ENCODE results near the gene NDUFAF8.
"Not testable (repeated sequence)": the region's sequence is repeated elsewhere in the genome, so short reads cannot be mapped to it uniquely, and the experiment has no call there.

The NDUFAF8 gene

DNA sequence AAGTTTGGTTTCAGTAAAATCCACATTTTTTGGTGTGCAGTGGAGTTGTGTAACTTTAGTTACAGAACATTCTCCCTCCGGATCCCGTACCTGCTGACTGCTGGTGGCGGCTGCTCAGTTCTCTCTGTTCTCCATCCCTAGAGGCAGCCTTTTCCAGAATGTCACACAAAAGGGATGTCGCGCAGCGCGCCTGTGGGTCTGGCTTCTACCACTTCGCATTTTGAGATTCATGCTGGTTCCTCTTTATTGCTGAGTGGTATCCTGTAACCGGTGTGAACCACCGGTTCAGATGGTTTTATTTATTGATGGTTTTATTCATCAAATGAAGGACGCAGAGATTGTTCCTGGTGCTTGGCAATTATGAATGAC is 15.4 kb upstream of the NDUFAF8 start:
- DNase-seq = no peak

DNA sequence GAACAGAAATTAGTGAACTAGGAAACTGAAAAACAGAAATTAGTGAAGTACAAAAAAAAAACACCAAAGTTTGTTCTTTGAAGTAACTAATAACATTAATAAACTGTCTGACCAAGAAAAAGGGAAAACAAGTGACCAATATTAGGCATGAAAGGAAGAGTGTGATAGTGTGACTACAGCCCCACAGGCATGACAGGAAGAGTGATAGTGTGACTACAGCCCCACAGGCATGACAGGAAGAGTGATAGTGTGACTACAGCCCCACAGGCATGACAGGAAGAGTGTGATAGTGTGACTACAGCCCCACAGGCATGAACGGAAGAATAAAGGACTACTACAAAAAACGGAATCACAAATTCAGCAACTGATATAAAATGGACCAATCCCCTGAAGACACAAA is 11.5 kb upstream of the NDUFAF8 start:
- not testable (repeated sequence) for DNase-seq

DNA sequence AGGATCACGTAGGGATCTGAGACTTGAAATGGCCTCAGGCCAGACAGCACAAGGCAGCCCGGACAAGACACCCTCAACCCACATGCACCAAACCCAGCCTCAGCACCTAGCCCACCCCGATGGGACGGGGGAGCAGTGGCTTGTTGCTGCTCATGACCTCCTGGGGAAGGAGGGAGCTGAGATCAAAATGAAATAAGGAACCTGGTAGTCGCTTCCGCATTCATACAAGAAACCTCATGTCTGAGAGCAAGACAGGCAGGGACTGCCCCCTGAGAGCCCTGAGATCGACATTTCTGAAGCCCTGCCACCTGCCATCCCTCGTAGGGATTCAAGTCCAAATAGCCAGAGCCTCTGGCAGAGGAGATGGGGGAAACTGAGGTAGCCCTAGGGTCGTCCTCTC is 10.7 kb upstream of the NDUFAF8 start:
- DNase-seq = no peak

DNA sequence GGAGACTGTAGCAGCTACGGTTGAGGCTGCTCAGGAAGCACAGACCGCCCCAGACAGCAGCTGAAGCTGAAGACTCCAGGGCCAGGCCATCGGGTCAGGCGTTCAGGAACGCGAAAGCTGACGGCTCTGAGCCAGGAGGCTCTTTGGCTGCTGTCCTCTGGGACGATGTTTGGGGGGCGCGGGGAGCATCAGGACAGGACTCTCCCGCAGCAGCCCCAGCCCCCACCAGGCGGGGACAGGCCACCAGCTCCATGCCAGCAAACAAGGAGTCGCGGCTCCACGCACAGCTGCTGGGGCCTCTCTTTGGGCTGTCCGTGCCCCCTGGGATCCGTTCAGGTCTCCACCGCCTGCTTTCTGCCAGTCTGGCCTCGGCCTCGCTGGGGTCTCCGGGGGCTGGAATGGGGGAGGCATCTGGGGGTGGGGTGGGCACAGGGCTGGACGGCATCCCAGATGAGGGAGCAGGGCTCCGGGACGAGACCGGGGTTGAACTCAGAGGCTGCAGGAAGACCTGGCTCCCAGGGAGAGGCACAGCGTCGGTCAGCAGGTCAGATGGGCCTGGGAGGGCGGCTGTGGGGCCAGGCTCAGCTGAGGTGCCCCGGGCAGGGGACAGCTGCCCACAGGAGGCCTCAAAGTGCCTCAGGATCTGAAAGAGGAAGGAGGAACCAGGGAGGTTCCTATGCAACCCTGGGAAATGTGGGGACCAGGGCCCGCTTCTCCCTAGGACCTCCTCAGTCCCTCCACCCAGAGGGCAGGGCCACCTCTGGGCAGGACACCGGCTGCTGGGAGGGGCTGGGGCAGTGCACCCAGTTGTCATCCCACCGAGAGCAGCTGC is 10.1 kb upstream of the NDUFAF8 start:
- DNase-seq = no peak

DNA sequence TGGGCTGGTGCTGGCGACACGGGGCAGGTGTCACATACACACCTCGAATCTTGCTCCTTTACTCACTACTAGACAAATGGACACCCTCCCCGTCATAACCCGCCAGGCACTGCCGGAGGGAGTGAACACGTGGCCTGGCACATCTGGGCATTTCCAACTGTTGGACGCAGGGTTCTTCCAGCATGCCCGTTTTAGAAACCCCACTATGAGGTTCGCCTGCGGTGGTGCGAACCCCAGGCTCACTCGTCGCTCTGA is 9.5 kb upstream of the NDUFAF8 start:
- DNase-seq = no peak

DNA sequence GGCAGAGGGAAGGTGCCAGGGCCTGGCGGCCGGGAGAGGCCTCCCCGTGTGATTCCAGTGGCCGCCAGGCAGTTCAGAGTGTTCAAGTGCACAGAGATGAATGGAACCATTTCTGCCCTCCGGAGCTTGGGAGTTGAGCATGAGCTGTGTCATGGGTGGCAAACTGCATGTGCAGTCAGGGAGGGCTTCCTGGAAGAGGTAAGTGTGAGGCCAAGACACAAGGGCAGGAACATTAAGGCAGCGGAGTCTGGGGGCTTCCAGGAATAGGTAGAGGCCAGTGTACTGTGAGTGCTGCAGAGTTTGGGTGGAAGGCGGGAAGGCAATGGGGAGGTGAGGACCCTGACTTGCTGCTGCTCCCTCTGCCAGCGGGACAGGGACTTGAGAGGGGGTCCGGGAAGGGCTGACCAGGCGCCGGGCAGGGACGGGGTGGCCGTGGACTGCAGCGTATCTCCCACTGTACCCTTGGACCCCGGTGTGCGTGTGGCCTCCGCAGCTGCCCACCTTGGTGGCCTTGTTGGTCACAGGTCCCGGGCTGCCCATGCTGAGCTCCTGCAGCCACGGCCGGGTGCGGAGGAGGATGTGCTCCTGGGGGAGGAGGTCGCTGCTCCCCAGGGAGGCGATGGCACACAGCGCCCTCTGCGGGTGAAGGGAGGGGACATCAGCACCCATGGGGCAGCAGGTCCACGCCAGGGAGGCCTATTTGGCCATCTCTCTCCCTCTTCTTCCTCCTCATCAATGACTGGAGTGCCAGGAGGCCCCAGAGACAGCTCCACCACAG is 8.9 kb upstream of the NDUFAF8 start:
- DNase-seq = no peak

DNA sequence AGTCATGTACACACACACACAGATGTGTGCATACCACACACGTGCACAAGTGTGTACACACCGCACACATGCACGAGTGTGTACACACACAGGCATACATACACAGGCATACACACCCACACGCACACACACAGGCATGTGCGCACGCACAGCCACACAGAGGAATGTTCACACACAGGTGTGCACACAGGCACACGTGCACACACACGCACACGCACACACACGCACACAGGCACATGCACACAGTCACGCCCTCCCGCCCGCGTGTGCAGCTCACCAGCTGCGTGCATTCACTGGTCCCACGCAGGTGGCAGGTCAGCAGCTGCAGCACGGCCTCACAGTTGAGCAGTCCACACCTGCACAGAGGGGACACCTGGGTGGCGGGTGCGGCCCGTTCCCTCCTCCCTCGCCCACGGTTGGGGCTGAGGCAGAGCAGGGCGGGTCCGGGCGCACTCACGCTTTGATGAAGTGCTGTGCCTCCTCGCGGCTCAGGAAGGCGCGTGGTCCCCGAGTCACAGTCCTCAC is 7.9 kb upstream of the NDUFAF8 start:
- DNase-seq = no peak

DNA sequence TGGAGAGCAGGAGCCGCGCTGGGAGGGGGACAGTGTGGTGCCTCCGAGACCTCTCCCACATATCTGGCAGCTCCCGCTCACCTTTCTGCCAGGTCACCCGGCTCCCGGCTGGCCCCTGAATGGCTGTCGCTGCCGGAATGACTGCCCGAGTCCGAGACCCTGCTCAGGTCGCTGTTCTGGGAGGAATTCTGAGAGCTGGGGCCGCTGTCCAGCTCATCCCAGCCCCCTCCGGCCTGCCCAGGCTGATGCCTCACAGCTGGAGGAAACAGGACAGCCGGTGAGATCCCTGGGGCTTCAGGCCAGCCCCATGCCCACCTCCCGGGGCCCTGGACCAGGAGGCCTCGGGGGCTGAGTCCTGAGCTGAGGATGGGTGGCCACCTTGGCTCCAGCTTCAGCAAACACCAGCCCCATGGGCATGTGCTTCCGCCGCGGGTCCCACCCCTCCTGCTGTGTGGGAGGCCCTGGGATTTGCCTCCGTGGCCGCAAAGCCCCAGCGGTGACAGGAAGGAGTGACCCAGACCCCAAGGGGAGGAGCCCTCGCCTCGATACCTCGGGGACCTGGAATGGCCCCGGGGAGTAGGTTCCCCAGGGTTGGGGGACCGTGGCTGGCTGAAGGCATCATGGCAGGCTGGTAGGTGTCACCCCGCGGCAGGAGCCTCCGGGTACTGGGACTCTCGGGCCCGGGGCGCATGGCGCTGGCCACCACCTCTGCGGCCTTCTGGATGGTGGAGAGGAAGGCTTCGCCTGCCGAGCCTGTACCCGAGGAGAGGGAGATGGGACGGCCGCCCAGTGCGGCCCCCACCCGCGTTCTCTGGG is 7.1 kb upstream of the NDUFAF8 start:
- no peak for DNase-seq

DNA sequence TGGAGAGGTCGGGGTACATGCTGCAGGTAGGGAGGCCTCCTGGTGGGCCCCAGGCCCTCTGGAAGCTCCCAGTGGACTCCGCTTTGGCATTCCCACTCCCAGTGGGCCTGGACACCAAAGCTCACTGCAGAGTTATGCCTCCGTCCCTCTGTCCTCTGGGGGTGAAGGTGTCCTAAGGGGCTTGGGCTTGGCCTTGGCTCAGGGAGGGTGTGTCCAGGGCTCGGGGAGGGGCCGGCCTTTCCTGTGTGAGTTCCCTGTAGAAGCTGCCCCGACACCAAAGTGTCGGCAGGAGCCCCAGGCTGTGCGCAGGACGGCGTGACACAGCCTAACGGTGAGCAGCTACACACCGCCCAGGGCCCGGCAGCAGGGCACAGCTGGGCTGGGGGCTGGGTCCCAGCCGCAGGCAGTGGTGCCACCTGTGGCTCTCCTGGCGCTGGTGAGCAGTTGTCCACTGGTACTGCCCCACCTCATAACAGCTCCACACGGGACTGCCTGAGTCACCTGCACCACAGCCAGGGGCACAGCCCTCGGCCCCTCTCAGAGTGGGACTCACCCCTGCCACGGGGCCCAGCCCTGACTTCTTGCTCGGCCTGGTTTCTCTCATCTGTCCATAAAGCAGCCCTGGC is 6.4 kb upstream of the NDUFAF8 start:
- DNase-seq = no peak

DNA sequence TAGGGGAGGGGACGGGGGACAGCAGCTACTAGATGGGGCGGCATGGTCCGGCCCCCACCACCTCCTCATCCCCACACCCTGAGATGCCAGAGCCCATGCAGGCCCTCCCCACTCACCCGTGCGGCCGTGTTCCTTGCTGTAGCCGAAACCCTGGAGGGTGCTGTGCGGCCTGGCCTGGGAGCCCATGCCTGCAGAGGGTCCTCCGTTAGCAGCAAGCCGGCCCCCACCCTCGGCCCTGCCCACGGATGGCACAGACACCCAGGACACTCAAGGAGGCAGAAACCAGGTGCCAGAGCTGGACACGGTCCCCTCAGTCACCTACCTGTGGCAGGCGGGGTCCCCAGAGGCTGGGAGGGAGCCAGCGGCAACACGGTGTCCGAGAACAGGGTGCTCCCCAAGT is 5.8 kb upstream of the NDUFAF8 start:
- DNase-seq = no peak

DNA sequence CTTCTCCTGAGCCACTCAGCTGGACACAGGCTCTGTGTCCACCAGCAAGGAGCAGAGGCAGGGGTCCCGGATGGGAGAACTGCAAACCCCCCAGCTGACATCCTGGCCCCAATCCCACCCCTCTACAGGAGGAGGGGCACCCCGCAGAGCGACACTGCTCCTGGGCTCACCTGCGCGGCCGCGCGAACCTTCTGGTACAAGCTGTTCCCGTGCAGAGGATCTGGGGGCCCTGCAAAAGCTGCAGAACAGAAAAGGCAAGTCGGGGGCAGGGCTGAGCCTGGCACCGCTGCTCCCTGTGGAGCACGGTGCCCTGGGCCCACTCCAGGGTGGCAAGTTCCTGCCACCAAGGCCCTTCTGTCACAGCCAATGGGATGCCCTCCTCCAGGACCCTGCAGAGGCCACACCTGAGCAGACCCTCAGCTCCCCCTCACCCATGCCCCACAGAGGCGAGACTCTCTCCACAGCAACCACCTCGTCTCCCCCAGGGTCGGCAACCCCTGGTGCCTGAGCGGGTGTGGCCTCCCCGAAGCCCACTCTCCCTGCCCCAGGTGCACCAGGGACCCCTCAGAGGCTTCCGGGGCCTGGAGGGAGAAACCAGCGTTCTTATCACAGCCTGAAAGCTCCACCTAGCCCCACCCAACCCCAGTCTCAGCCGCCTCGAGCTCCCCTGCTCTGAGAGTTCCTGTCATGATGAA is 5.2 kb upstream of the NDUFAF8 start:
- DNase-seq = no peak

DNA sequence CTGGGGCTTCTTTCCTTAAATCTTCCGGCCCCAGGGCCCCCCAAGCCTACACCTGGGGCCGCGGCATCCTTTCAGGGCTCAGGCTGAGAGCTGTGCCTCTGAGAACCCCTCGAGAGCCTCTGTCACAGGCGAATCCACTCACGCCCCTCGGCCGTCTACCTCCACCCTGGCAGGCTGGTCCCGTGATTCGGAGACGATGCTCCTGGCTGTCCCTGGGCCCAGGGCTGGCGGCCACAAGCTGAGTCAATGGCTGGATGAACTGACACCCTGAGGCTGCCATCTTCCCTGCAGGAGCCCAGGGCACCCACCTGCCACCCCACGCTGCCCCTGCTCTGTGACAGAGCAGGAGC is 4.6 kb upstream of the NDUFAF8 start:
- DNase-seq = no peak

DNA sequence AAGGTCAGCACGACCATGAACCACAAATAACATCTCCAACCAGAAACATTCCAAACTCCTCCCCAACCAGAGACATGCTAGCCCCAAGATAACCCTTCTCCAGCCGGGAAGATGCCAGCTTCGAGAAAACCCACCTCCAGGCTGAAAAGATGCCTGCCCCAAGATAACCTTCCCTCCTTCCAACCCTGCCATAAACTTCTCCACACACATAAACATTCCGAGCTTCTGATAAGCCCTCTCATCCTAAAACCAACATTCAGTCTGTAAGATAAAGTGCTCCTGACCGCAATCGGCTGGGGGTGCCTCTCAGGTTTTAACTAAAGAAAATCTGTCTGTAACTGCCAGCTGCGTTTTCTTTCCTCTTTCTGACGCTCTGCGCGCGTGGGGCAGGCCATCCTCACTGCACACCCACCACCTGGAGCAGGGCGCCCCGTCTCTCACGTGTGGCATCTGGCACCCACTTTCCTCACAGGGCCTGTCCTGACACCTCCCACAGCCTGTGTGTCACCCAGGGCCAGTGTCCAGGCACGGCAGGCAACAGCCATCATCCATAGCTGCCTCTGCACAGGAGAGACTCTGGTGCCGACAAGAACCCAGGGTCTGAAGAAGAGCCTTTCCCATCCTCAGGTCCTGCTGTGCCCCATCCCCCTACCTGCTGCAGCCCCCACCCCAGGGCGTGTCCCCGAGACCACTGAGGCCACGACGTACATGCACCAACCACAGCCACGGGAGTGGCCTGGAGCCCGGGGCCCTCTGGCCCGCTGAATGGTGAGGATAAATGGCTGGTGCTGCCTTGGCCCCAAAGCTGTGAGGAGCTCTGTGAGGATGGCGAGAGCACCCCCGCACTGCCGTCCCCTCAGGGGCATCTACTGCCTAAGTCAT is 3.9 kb upstream of the NDUFAF8 start:
- no peak for DNase-seq

DNA sequence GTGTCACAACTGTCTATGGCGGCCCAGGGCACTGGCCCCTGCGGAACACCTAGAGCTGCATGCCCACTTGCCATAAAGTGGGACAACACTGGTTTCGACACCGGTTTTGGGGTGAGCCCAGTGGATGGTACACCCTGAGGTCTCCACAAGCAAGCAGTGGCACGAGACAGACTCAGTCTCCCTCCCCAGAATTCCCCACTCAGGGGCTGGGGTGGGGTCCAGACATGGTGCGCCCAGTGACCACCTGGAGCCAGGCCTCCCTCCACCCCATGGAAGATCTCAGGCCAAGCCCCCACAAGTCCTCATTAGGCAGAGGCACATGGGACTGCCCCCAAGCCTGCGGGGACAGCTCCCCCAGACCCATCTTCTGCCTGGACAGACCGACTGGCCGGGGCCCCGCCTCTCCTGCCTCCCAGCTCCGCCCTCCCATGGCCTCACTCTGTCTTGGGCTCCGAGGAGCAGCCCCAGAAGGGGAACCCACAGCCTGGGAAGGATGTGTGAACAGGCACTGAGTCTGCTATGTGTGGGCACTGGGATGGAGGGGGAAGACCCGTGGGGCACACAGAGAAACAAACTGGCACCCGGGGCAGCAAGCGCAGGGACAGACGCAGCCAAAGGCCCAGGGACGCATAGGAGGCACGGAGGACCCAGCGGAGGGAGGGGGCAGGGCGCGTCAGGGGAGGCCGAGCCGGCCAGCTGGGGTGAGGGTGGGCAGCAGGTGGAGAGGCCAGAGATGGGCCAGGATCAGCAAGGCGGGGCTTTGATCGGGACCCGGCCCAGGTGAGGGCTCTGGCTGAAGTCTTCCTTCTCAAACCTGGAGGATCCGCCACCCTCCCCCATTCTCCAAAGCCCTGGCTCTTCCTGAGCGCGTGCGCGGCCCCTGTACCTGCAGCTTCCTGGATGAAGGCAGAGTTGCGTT is 3.0 kb upstream of the NDUFAF8 start:
- DNase-seq = no peak

DNA sequence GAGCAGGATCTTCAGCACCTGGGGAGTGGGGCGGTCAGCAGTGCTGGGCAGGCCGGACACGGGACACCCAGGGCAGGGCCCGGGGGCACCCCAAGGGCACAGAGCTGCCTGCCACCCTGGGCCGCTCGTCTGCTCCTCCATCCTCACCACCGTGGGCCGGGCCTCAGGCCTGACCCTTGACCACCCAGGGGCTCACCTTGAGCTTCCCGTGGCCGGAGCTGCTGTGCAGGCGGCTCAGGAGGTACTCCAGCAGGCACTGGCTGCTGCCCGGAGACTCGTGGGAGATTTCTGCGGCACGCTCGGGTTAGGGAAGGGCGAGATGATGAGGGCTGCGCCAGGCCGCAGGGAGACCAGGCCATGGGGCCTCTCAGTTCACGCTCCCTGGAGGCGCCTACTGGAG is 2.3 kb upstream of the NDUFAF8 start:
- DNase-seq = no peak

DNA sequence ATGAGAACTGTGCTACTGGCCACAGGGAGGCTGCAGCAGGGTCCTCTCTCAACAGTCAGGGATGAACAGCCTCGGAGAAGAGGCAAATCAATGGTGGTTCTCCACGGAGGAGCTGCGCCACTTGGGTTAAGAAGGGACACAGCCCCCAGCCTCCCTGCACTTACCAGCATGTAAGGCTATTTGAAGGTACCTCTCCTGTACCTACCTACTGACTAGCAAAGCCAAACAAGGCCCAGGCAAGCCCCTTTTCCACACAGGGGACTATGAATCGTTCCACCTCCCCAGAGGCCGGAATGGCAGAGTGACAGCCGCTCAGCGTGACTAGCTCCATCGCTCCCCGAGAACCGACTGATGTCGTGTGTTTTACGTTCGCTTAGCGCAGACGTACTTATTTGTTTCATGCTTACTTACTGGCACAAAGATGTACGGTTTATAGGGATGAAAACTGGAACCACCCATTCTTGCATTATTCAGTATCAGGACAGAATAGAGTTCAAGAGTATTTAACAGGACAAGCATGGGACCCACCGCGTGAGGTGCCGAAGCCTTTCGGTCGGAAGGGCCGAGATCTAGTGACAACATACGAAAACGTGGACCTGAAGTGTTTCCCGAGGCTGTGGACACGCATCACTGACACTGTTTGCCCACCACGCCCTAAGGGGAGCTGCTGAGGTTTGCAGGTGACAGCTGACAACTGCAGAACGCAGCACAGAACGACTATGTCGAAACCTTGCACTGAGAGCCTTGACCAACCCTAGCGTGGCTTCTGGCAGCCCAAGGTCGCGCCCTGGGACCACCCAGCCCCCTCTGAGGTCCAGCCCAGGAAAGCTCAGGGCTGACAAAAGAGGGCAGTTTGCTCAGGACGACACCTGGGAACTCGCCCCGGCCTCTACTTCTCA is 1.3 kb upstream of the NDUFAF8 start:
- DNase-seq = no peak

DNA sequence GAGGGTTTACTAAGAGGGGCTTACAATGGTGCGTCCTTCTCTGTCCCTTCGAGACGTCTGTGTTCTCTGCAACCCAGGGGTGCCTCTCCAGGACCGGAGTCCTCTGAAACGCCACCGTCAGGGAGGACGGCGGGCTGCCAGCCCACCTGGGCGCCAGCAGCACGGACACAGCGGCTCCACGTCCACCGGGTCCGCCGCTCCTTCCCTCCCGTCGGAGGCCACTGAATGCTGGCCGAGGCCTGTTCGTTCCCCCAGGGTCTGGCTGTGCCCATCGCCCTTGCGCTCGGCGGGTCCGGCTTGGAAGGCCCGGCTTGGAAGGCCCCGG is 666 bp upstream of the NDUFAF8 start:
- DNase-seq = no peak

DNA sequence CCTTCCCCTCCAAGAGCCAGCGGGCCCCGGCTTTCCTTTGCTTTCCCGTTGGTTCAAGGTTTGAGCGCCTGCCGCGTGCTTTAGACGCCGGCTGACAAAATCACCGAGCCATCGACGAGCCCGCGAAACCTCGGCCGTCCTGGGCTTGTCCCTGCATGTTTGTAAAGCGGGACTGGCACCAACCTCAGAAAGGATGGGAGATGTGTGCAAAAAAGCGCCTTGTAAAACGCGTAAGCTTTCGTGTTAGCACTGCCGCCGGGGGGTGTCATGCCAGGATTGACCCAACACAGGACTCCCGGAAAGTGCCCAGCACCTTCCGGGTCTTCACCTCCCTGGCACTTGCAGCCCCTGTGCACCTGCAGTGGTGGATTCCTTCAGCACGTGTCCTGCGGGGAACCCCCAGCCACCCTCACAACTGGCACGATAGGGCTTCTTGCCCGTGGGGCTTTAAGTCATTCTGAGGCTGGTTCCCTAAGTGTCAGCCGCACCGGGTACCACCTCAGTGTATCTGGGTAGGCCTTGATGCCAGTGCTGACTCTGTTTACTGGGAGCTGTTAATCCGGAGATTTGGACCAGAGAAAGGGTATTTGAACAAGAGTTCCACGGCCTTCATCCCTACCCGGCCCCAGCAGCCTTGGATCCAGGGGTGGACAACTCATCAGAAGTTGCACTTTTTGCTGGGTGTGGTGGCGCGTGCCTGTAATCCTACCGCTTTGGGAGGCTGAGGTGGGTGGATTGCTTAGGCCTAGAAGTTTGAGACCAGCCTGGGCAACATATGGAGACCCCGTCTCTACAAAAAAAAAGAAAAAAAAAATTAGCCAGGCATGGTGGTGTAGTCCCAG is 817 bp downstream of the NDUFAF8 start:
- no peak for DNase-seq

DNA sequence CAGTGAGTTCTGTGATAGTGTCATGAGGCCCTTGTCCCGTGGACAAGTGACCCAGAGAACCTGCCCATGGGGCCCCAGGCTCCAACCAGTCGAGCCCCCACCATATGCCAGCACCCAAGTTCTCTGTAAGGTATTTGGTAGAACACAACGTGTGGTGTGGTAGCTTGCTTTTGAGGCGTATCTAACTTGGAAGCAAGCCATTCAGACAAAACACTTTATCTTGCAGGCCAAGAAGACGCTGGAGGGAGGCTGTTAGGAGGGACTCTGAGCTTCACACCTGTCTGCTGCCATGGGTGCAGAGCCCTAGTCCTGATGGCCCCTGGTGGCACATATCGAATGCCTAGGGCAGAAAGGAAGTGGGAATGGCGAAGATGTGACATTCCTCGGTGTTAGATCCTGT is 1.6 kb downstream of the NDUFAF8 start:
- no peak for DNase-seq
